Mucosa of descending colon (tissue), 3 donors: Measurements from ENCODE around the gene GEMIN8. TPM values are rescaled to one million over a fixed set of nuclear protein-coding genes. Genes with fewer than 3 reads are reported as not detected.

ENCODE experiments used
- ATAC-seq: fragments of 200-7000 bp; cut with Tn5 transposase; one replicate; pipeline ENCODE4 v1.9.1; 2020; ENCODE audit warnings: mild to moderate bottlenecking, moderate library complexity
- DNase-seq, 3 donors: peaks; one replicate each; pipeline ENCODE4 v3.0.0-alpha.2; 2020
- H3K36me3 ChIP-seq: fragments of 200-600 bp; one replicate; pipeline ENCODE4 v1.8.0; 2021; ENCODE audit warnings: low read depth, mild to moderate bottlenecking
- H3K4me1 ChIP-seq: fragments of 200-600 bp; one replicate; pipeline ENCODE4 v1.8.0; 2021; ENCODE audit warnings: low read depth, mild to moderate bottlenecking
- H3K4me3 ChIP-seq: fragments of 200-600 bp; one replicate; pipeline ENCODE4 v1.8.0; 2021; ENCODE audit warnings: mild to moderate bottlenecking
- H3K9me3 ChIP-seq: fragments of 200-600 bp; one replicate; pipeline ENCODE4 v1.8.0; 2021; ENCODE audit warnings: mild to moderate bottlenecking
- CTCF ChIP-seq: fragments of 200-600 bp; IDR thresholded peaks from one replicate; pipeline ENCODE4 v1.8.0; 2022; ENCODE audit warnings: antibody characterized with exemption, mild to moderate bottlenecking
- intact Hi-C, 2 donors: fragments of 100-400 bp; cut with DNase I in 1 of 2; cut with micrococcal nuclease in 1 of 2; formaldehyde crosslinking; loops; one replicate each; pipeline versions ENCODE4 v1.11.0 to v1.11.1; 2022; cut with DNase I, micrococcal nuclease
- total RNA-seq, 3 donors: library from RNA; stranded (reverse); fragmentation: NEBNext Ultra II Directional in 2 of 3; extraction: Animal tissue kit (Norgen Biotek cat#: 25700) in 2 of 3; gene quantifications; one replicate each; pipeline versions ENCODE4 v1.2.1 to v1.2.4, GENCODE V29; 2021 to 2023
- donor health status: DM: no; HTN: no; CAD: no; lungs with moderate emphysema.
- donor health status: DM: no; HTN: no; CAD: no.
- donor health status: DM: no; HTN: yes; CAD: no.

GEMIN8 gene
- total RNA-seq, 3 donors from 2014 or later, result 13.5 to 15.9 (median 14.9) TPM

- H3K4me3 ChIP-seq, result no peak overlapping the region
- ATAC-seq, result peak; percentile 94
- DNase-seq, result peak in 2 of 3 donors; percentile 26 to 38
- H3K9me3 ChIP-seq, result no peaks in the 10 kb centered on the region
- intact Hi-C loops, result no loop called here
- no peaks in the 10 kb centered on the region for H3K36me3 ChIP-seq
- TF ChIP-seq CTCF, result no peak
- H3K4me1 ChIP-seq, result no peaks in the 10 kb centered on the region
Measured at GRCh38 chrX:14017399-14017798, 12.3 kb downstream of the GEMIN8 start.

- Histone ChIP-seq H3K4me1 (no peaks in the 10 kb centered on the region), H3K9me3 (no peaks in the 10 kb centered on the region), H3K36me3 (no peaks in the 10 kb centered on the region), H3K4me3 (no peak overlapping the region)
- intact Hi-C loops, result no loop called here
- DNase-seq, result no peak
- ATAC-seq, result no peak
- TF ChIP-seq CTCF, result no peak
Measured at GRCh38 chrX:14015941-14016340, 13.8 kb downstream of the GEMIN8 start.

- Histone ChIP-seq H3K4me3 (no peak overlapping the region), H3K4me1 (no peaks in the 10 kb centered on the region), H3K36me3 (no peaks in the 10 kb centered on the region), H3K9me3 (no peaks in the 10 kb centered on the region)
- intact Hi-C loops, result no loop called here
- DNase-seq (no peak), ATAC-seq (no peak)
- TF ChIP-seq CTCF, result no peak
Measured at GRCh38 chrX:14015294-14015693, 14.4 kb downstream of the GEMIN8 start.

GRCh38 chrX:14014526-14014925 is 15.2 kb downstream of the GEMIN8 start:
- TF ChIP-seq CTCF, result no peak
- intact Hi-C loops, result no loop called here
- Histone ChIP-seq H3K4me1 (no peaks in the 10 kb centered on the region), H3K36me3 (no peaks in the 10 kb centered on the region), H3K4me3 (no peak overlapping the region), H3K9me3 (no peaks in the 10 kb centered on the region)
- ATAC-seq (no peak), DNase-seq (no peak)

GRCh38 chrX:14013054-14013453 is 16.6 kb downstream of the GEMIN8 start:
- Histone ChIP-seq H3K4me3 (no peak overlapping the region), H3K4me1 (no peaks in the 10 kb centered on the region), H3K36me3 (no peaks in the 10 kb centered on the region), H3K9me3 (no peaks in the 10 kb centered on the region)
- no peak for TF ChIP-seq CTCF
- no peak for DNase-seq
- no peak for ATAC-seq
- intact Hi-C loops, result no loop called here

GRCh38 chrX:14010566-14010965 is 19.1 kb downstream of the GEMIN8 start:
- Histone ChIP-seq H3K36me3 (no peaks in the 10 kb centered on the region), H3K4me3 (no peak overlapping the region), H3K4me1 (no peaks in the 10 kb centered on the region), H3K9me3 (no peaks in the 10 kb centered on the region)
- ATAC-seq (no peak), DNase-seq (no peak)
- TF ChIP-seq CTCF, result no peak
- intact Hi-C loops, result no loop called here
